HG02571 (cell line): ENCODE data around the gene FLT1.

Source experiments
- ATAC-seq: cut with Tn5 transposase; IDR thresholded peaks from one replicate; pipeline ENCODE4 v1.9.1; 2021; ENCODE audit warnings: mild to moderate bottlenecking, moderate library complexity; ENCODE audit not compliant: unreplicated experiment

FLT1 gene

DNA sequence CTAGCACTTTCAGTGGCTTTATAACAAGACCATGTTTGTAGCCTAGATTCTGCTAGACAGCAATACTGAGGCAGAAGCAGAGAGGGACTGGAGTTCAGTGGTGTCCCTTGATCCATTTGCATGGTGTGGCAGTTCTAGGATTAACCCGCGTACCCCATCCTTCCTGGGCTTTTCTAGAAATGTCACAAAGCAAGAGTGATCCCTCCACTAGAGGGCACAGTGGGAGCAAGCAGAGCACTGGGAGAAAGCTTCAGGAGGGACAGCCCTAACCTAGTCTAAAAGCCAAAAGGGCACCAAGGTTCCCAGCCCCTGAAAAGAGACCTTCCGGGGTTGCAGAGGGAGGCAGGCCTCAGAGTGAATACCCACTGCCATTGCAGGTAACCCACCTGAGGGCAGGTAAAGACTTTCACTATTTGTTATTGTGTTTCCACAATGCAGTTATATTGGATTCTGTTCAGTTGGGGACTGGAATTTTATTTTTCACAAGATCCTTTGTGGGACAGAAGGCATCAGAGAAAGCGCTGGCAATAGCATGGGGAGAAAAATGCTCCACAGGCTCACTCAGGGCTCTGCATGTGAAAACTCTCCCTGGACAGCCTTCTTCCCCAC is 170.6 kb downstream of the FLT1 start:
- no peak for ATAC-seq

GRCh38 chr13:28322256-28322905 is 172.5 kb downstream of the FLT1 start:
- ATAC-seq = no peak

- ATAC-seq = no peak
Measured at GRCh38 chr13:28321756-28322155, 173.2 kb downstream of the FLT1 start.

GRCh38 chr13:28320884-28321574 is 173.9 kb downstream of the FLT1 start:
- ATAC-seq = no peak

- no peak for ATAC-seq
Measured at GRCh38 chr13:28320209-28320608, 174.7 kb downstream of the FLT1 start.

GRCh38 chr13:28319528-28319927 is 175.4 kb downstream of the FLT1 start:
- no peak for ATAC-seq

GRCh38 chr13:28318496-28318895 is 176.4 kb downstream of the FLT1 start:
- no peak for ATAC-seq

- ATAC-seq = no peak
Measured at GRCh38 chr13:28316836-28317235, 178.1 kb downstream of the FLT1 start.

GRCh38 chr13:28316129-28316528 is 178.8 kb downstream of the FLT1 start:
- ATAC-seq = no peak

DNA sequence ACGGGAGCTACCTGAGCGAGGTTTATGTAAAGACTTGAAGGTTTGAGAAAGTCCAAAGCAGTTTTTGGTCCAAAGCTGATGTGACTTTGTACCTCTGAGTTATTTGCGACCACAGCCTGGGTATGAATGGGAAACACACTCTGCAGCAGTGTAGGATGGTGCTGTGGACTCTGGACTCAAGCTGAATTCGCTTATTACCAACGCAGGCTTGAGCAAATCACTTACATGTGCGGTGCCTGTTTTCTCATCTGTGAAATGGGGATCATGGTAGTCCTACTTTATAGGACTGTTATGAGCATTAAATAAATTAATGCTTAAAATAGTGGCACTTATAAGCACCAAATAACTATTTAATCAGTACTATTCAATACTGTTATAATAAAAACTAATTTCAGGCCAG is 180.0 kb downstream of the FLT1 start:
- ATAC-seq = no peak

DNA sequence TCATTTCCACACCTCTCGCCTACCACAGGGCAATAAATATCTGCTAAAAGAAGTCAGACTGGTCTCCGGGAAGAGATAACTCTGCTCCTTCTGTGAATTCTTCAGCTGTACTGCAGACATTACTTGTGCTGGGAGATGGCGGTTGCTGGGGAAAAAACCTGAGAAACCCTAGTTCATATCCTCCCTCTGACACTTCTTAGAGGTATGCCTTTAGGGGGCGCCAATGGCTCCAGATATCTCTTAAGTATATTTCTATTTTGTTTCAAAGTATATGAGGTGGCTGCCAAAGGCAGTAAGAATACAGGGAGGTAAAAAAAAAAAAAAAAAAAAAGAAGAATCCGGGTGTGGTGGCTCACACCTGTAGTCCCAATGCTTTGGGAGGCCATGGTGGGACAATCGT is 181.3 kb downstream of the FLT1 start:
- no peak for ATAC-seq

DNA sequence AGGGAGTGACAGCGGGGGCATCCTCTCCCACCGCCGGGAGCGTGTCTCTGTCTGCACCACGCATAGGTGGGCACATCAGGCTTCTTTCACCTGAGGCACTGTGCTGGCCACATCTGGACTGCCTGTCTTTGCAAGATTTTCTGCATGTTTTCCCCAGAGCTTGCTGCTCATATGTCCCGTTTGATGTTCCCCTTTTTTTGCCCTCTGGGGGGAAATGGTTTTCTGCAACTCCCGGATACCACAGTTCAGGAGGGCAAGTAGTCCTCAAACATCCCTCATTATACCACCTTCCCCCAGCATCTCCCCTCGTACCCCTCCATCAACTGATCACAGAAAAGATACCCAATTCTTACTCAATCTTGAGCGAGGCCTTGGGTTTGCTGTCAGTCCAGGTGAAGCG is 188.6 kb downstream of the FLT1 start:
- no peak for ATAC-seq

- ATAC-seq = no peak
Measured at GRCh38 chr13:28301839-28302238, 193.1 kb downstream of the FLT1 start.

DNA sequence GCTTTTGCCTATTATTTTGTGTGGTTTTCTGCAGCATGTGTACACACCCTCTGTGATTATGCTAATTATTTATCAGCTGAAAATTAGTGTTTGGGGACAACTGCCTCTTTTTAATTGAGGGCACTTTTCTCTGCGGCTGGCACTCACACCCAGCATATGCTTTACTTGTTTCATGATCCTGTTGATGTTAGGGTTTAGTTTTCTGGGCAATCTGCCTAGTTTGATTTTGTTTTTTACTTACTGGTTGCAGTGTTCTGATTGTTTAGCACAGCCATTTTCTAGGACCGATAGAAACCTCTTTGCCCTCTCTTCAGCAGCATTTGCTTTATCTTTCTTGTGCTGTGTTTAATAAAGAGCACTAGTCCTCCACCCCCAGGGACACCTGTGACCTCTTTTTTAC is 195.0 kb downstream of the FLT1 start:
- ATAC-seq = no peak

DNA sequence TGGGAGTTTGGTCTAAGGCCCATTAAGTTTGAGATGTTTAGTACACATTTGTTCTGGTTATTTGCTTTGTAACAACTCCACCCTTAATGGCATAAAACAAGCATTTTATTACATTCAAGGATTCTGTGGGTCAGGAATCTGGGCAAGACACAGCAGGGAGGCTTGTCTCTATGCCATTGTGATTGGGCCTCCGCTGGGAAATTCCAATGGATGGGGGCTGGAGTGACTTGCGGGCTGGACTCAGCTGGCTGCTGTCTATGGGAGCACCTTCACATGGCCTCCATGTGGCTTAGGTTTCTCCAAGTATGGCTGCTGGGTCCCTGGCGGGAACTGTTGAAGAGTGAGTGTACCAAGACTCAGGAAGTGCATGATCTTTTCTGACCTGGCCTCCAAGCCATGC is 197.6 kb downstream of the FLT1 start:
- no peak for ATAC-seq

DNA sequence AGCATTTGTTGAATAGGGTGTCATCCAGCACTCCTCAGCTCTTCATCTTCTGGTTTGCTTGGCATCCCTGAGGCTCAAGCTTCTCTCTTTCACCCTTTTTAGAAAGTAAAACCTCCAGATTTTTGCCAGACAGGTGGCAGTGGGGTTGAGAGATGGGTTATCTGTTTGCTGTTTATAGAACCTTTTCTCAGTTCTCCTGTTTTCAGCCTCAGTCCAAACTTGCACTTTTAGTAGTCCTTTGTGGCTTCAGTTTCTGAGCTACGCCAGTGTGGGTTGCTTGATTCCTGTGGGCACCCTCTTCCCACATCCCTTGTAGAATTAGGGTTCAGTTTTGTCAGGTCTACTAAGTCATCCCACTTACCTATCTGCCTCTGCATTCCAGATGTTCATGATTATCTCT is 208.7 kb downstream of the FLT1 start:
- ATAC-seq = no peak

- no peak for ATAC-seq
Measured at GRCh38 chr13:28283600-28283999, 211.3 kb downstream of the FLT1 start.

GRCh38 chr13:28282451-28282850 is 212.5 kb downstream of the FLT1 start:
- ATAC-seq = no peak

DNA sequence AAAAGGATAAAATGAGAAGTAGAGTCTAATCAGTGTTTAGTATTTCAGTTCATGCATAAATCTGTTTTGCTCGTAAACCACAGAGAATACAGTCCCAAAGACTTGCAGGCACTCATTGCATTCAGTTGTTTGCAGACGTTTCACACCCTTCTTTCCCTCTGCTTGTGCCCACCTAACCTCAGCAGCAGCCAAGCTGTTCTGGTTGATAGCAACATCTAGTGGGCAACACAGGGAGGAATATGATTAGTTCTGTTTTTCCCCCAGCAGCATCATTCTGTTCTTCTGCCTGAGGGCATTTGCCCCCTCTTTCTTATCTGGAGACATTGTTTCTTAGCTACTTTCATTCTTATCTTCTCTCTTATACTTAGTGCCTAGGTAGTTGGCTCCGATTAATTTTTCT is 221.0 kb downstream of the FLT1 start:
- no peak for ATAC-seq

DNA sequence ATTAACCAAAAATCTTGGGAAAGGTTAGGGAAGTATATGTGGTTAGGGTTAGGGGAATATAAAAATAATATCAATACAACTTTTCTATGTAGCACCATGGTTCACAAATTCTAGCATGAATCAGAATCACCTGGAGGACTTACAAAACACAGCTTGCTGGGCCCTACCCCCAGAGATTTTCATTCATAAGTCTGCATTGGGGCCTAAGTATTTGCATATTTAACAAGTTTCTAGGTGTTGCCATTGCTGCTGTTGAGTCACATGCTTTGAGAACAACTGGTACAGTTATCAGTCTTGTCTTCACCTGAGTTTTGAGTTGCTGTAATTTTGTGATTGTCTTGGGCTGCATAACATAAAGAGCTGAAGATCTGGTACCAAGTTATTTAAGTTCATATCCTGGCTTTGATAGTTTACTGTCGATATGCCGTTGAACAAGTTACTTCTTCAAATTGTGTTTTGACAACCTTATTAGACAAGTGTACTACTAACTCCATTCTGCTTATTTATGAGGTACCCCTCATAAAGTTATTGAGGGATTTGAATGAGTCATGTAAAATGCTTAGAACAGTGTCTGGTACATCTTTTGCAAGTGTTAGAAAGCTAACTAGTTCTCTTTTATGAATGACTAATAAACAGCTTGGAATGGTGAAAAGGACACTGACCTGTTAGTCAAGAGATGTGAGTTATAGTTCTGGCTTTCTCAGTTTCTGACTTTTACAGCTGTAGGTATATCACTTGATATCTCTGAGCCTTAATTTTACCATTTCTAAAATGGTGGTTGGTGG is 223.7 kb downstream of the FLT1 start:
- ATAC-seq = no peak

DNA sequence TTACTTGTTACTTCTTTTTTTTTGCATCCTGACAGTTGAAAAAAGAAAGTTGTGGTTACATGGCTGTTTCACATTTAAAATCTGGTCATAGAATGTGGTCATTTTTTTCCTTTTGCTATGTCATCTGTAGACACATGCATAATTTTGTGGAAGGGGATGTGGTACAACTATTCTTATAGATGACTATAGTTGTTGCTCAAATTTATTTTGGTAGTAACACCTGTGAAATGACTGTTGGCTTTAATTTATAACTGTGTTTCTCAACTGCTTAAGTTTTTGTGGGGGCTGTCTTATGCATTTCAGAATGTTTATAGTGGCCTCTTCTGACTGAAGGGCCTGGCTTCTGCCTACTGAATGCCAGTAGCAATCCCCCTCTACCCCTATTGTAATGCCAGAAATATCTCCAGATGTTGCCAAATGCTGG is 226.1 kb downstream of the FLT1 start:
- ATAC-seq = peak; percentile 99

GRCh38 chr13:28267497-28267896 is 227.4 kb downstream of the FLT1 start:
- ATAC-seq = no peak
